ENCODE measurements around the gene FHOD3.

FHOD3 gene

GRCh38 chr18:36675076-36675475 is 377.6 kb downstream of the FHOD3 start:
- no peak overlapping the region for H3K27ac Mint-ChIP-seq
- no peaks in the 10 kb centered on the region for H3K36me3 Mint-ChIP-seq
- ATAC-seq (ENCODE audit: low read depth): no peak
- H3K4me1 Mint-ChIP-seq: peaks cover 3% of the 10 kb centered on the region
- H3K27me3 Mint-ChIP-seq: peaks cover 4% of the 10 kb centered on the region
- H3K9me3 Mint-ChIP-seq: no peaks in the 10 kb centered on the region
- no peak for DNase-seq (ENCODE audit: low spot score in 2 of 2)
- no peak overlapping the region for H3K4me3 Mint-ChIP-seq

- DNase-seq (ENCODE audit: low spot score in 2 of 2) (no peak), ATAC-seq (ENCODE audit: low read depth) (no peak)
- Mint-ChIP-seq H3K4me1 (peaks cover 3% of the 10 kb centered on the region), H3K9me3 (no peaks in the 10 kb centered on the region), H3K4me3 (no peak overlapping the region), H3K36me3 (no peaks in the 10 kb centered on the region), H3K27me3 (peaks cover 5% of the 10 kb centered on the region), H3K27ac (no peak overlapping the region)
These were observed 378.0 kb downstream of the FHOD3 start for GRCh38 chr18:36675542-36675941.

- Mint-ChIP-seq H3K27me3 (peaks cover 4% of the 10 kb centered on the region), H3K36me3 (no peaks in the 10 kb centered on the region), H3K4me3 (no peak overlapping the region), H3K4me1 (peaks cover 3% of the 10 kb centered on the region), H3K27ac (no peak overlapping the region), H3K9me3 (no peaks in the 10 kb centered on the region)
- ATAC-seq (ENCODE audit: low read depth) (no peak), DNase-seq (ENCODE audit: low spot score in 2 of 2) (no peak)
These were observed 379.1 kb downstream of the FHOD3 start for GRCh38 chr18:36676629-36677028.

GRCh38 chr18:36680042-36680441 is 382.5 kb downstream of the FHOD3 start:
- Mint-ChIP-seq H3K27ac (no peak overlapping the region), H3K9me3 (peaks cover 5% of the 10 kb centered on the region), H3K36me3 (peaks cover 2% of the 10 kb centered on the region), H3K27me3 (peaks cover 6% of the 10 kb centered on the region), H3K4me3 (no peak overlapping the region), H3K4me1 (no peaks in the 10 kb centered on the region)
- DNase-seq (ENCODE audit: low spot score in 2 of 2): no peak
- no peak for ATAC-seq (ENCODE audit: low read depth)

GRCh38 chr18:36685580-36685979 is 388.1 kb downstream of the FHOD3 start:
- ATAC-seq (ENCODE audit: low read depth) (no peak), DNase-seq (ENCODE audit: low spot score in 2 of 2) (no peak)
- Mint-ChIP-seq H3K27ac (no peak overlapping the region), H3K4me1 (peaks cover 2% of the 10 kb centered on the region), H3K9me3 (peaks cover 5% of the 10 kb centered on the region), H3K4me3 (no peak overlapping the region), H3K27me3 (peaks cover 8% of the 10 kb centered on the region), H3K36me3 (peaks cover 2% of the 10 kb centered on the region)

- H3K4me1 Mint-ChIP-seq: peaks cover 2% of the 10 kb centered on the region
- peaks cover 2% of the 10 kb centered on the region for H3K9me3 Mint-ChIP-seq
- peak; percentile 8 to 40 for DNase-seq (ENCODE audit: low spot score in 2 of 2)
- H3K27ac Mint-ChIP-seq: no peak overlapping the region
- H3K4me3 Mint-ChIP-seq: no peak overlapping the region
- H3K36me3 Mint-ChIP-seq: peaks cover 2% of the 10 kb centered on the region
- ATAC-seq (ENCODE audit: low read depth): peak; percentile 32
- peaks cover 9% of the 10 kb centered on the region for H3K27me3 Mint-ChIP-seq
These were observed 390.8 kb downstream of the FHOD3 start for GRCh38 chr18:36688020-36688965.

- DNase-seq (ENCODE audit: low spot score in 2 of 2): no peak
- Mint-ChIP-seq H3K4me1 (peaks cover 2% of the 10 kb centered on the region), H3K27ac (no peak overlapping the region), H3K27me3 (peaks cover 10% of the 10 kb centered on the region), H3K9me3 (no peaks in the 10 kb centered on the region), H3K4me3 (no peak overlapping the region), H3K36me3 (no peaks in the 10 kb centered on the region)
- no peak for ATAC-seq (ENCODE audit: low read depth)
These were observed 394.9 kb downstream of the FHOD3 start for GRCh38 chr18:36692371-36692770.

- Mint-ChIP-seq H3K27me3 (peaks cover 10% of the 10 kb centered on the region), H3K4me3 (no peak overlapping the region), H3K27ac (no peak overlapping the region), H3K36me3 (no peaks in the 10 kb centered on the region), H3K9me3 (no peaks in the 10 kb centered on the region), H3K4me1 (peaks cover 2% of the 10 kb centered on the region)
- DNase-seq (ENCODE audit: low spot score in 2 of 2) (no peak), ATAC-seq (ENCODE audit: low read depth) (no peak)
These were observed 395.4 kb downstream of the FHOD3 start for GRCh38 chr18:36692921-36693332.

- Mint-ChIP-seq H3K4me3 (no peak overlapping the region), H3K4me1 (no peaks in the 10 kb centered on the region), H3K36me3 (no peaks in the 10 kb centered on the region), H3K9me3 (no peaks in the 10 kb centered on the region), H3K27me3 (peaks cover 8% of the 10 kb centered on the region), H3K27ac (no peak overlapping the region)
- DNase-seq (ENCODE audit: low spot score in 2 of 2) (no peak), ATAC-seq (ENCODE audit: low read depth) (no peak)
These were observed 396.6 kb downstream of the FHOD3 start for GRCh38 chr18:36693931-36694620.

- Mint-ChIP-seq H3K27ac (no peak overlapping the region), H3K27me3 (peaks cover 11% of the 10 kb centered on the region), H3K9me3 (no peaks in the 10 kb centered on the region), H3K4me3 (no peak overlapping the region), H3K36me3 (no peaks in the 10 kb centered on the region), H3K4me1 (no peaks in the 10 kb centered on the region)
- DNase-seq (ENCODE audit: low spot score in 2 of 2) (no peak), ATAC-seq (ENCODE audit: low read depth) (no peak)
These were observed 398.3 kb downstream of the FHOD3 start for GRCh38 chr18:36695806-36696205.

GRCh38 chr18:36697905-36698304 is 400.4 kb downstream of the FHOD3 start:
- no peak overlapping the region for H3K27ac Mint-ChIP-seq

GRCh38 chr18:36700955-36701354 is 403.4 kb downstream of the FHOD3 start:
- Mint-ChIP-seq H3K36me3 (no peaks in the 10 kb centered on the region), H3K27ac (no peak overlapping the region), H3K4me1 (no peaks in the 10 kb centered on the region), H3K9me3 (no peaks in the 10 kb centered on the region), H3K27me3 (peaks cover 13% of the 10 kb centered on the region), H3K4me3 (no peak overlapping the region)
- no peak for DNase-seq (ENCODE audit: low spot score in 2 of 2)
- ATAC-seq (ENCODE audit: low read depth): no peak

More at GRCh38 chr18:36697905-36698304, 400.4 kb downstream of the FHOD3 start:
- Mint-ChIP-seq H3K27me3 (peaks cover 9% of the 10 kb centered on the region), H3K4me1 (no peaks in the 10 kb centered on the region), H3K4me3 (no peak overlapping the region), H3K9me3 (no peaks in the 10 kb centered on the region), H3K36me3 (no peaks in the 10 kb centered on the region)
- no peak for DNase-seq (ENCODE audit: low spot score in 2 of 2)
- no peak for ATAC-seq (ENCODE audit: low read depth)

GRCh38 chr18:36702401-36703013 is 405.0 kb downstream of the FHOD3 start:
- no peak for DNase-seq (ENCODE audit: low spot score in 2 of 2)
- Mint-ChIP-seq H3K4me1 (no peaks in the 10 kb centered on the region), H3K36me3 (no peaks in the 10 kb centered on the region), H3K27ac (no peak overlapping the region), H3K4me3 (no peak overlapping the region), H3K27me3 (peaks cover 13% of the 10 kb centered on the region), H3K9me3 (no peaks in the 10 kb centered on the region)
- ATAC-seq (ENCODE audit: low read depth): no peak

- H3K9me3 Mint-ChIP-seq: no peaks in the 10 kb centered on the region
- DNase-seq (ENCODE audit: low spot score in 2 of 2): no peak
- H3K4me3 Mint-ChIP-seq: no peak overlapping the region
- H3K36me3 Mint-ChIP-seq: no peaks in the 10 kb centered on the region
- no peak for ATAC-seq (ENCODE audit: low read depth)
- no peak overlapping the region for H3K27ac Mint-ChIP-seq
- peaks cover 18% of the 10 kb centered on the region for H3K27me3 Mint-ChIP-seq
- H3K4me1 Mint-ChIP-seq: no peaks in the 10 kb centered on the region
These were observed 406.6 kb downstream of the FHOD3 start for GRCh38 chr18:36704156-36704555.
